ENCODE measurements around the gene SCN2B.

- no peak for TF ChIP-seq EZH2 (IDR thresholded peaks at IDR 0.05; ENCODE audit: borderline replicate concordance, low read depth, low read length, severe bottlenecking)
- TF ChIP-seq CTCF (IDR thresholded peaks at IDR 0.05; ENCODE audit: borderline replicate concordance, extremely low read depth, low read length, poor library complexity, severe bottlenecking) = no peak
Observed at GRCh38 chr11:118144301-118145268, 31.9 kb downstream of the SCN2B start.

All from DND-41 (cell line).